Embryonic facial prominence (tissue), 1 donor: ENCODE results near the gene IPCEF1.

Experiments
- DNase-seq: peaks from one replicate; pipeline ENCODE4 v3.0.0-alpha.2; 2016; ENCODE audit errors: extremely low spot score

The IPCEF1 gene

GRCh38 chr6:154356690-154357089, at the start of gene IPCEF1:
TSS of gene IPCEF1 (minus strand) at chr6:154356803. CDS start at chr6:154265947, 90,856 bp downstream.
- DNase-seq = no peak

DNA sequence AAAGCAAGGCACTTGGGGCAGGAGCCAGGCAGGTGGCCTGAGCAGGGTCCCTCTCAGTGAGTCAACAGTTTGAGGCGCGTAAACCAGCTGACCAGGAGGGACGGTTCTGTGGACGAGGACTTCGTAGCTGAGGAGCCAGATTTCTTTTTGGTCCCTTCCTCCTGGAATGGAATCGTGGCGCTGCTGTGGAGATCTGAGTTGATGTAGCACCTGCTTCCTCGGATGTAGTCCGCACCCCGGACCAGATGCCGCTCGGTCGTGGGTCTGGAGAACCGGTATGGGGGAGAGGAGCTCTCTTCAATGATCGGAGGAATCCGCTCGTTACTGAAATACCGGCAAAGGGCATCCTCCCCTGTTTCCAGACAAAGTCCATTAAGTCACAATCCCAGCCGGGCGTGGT, 49.7 kb upstream of the IPCEF1 start:
- DNase-seq = no peak

DNA sequence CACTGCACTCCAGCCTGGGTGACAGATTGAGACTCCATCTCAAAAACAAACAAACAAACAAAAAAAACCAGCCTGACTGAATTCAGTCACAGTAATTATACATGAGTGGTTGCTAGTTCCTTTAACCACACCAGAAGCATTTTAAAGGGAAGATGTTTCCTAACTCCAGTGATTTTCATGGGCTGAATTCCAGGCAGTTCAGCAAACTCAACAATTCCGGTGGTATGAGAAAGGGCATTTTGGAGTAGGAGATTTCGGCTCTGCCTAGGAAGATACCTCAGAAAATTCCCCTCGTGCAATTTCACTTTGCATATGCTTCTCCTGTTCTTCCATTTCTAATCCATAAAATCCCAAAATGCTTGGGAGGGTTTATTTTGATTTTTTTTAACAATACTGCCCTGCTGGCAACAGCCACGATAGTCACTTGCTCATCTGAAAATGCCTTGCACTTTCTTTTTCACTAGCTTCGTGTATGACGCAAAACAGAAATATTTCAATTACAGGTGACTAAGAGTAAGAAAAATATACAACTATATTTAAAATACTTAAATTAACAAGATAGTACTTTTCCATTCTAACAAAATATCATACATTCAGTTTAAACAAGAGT, 48.3 kb upstream of the IPCEF1 start:
- DNase-seq = no peak

- no peak for DNase-seq
Observed at GRCh38 chr6:154403788-154404187, 47.2 kb upstream of the IPCEF1 start.

DNA sequence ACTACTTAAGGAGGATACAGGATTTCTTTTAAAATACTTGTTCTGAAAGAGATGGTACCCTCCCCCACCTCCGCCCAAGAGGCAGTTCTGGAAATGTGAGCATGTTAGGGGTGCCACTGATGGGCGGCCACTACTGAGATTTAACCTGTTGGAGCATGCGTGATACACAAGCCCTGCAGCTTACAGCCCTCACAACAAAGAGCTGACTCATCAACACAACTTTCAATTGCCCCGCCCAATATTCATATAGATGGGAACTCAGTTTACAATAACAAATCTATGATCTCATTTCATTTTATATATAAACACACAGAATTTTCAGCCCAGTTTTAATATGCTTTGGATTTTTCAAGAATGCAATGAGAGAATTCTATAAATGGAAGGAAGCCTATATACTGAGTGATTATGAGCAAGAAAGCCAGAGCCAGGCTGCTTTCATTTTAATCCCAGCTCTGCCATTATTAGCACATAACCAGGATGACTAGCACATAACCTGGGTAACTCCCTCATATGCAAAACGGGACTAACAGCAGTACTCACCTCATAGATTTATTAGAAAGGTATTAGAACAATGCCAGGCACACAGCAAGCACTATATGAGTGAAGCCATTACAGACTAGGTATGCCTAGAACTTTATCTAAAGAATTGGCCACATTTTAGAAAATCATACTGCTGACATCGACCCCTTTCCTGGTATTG, 45.6 kb upstream of the IPCEF1 start:
- DNase-seq = no peak

- no peak for DNase-seq
Observed at GRCh38 chr6:154399097-154399496, 42.5 kb upstream of the IPCEF1 start.

DNA sequence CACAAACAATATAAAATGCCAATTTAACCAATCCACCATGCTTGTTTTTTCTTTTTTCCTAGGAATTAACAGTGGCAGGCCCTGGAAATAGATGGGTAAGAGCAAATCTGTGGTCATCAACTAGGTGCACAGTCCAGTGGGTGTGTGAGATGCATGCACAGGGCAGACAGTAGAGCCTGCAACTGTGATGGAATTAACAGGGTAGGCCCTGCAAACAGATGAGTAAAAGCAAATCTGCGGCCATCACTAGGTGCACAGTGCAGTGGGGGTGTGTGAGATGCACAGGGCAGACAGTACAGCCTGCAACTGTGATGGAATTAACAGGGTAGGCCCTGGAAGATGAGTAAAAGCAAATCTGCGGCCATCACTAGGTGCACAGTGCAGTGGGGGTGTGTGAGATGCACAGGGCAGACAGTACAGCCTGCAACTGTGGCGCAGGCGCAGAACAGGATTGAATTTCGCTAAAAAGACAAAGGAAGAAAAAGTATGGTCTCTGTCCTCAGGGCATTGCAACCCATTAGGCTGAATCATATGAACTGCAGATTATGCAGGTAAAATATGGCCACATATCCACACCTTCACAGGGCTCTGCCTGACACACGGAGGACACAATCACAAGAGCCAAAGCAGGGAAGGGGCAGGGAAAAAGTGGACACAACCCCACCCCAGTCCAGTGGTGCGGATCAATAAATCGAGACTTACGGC, 41.0 kb upstream of the IPCEF1 start:
- DNase-seq = no peak

- no peak for DNase-seq
Observed at GRCh38 chr6:154395878-154396277, 39.3 kb upstream of the IPCEF1 start.

- no peak for DNase-seq
Observed at GRCh38 chr6:154395316-154395715, 38.7 kb upstream of the IPCEF1 start.

DNA sequence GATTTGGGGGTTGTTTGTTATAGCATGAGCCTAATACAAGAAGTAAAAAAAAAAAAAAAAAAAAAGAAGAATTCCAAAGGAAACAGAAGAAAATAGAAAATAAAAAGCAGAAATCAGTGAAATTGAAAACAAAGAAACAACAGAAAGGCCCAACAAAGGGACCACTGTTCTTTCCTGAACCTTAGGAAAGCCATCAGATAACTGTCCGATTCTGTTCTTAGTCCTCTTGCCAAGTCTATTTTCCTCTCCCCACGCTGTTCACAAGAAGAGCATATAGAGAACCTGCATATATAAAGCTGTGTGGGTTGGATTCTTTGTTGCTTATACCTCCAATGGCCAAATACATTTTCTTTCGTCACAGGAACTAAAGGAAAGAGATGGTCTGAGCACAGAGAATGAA, 38.0 kb upstream of the IPCEF1 start:
- no peak for DNase-seq

DNA sequence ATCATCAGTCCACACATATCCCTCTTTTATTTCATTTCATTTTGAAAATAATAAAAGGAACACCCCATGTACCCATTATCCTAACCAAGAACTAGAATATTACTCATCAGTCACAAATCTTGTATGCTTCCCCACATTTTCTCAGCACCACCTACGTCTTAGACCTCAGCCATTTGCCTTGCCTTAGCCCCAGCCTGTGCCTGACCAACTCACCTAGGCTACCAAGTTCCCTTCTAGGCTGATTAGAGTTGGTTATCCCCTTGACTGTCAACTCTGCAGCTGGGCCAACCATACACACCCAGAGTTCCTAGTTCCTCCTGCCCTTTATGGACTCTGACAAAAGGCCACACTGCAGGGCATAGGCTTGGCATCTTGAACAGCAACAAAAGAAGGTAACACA, 33.4 kb upstream of the IPCEF1 start:
- no peak for DNase-seq

DNA sequence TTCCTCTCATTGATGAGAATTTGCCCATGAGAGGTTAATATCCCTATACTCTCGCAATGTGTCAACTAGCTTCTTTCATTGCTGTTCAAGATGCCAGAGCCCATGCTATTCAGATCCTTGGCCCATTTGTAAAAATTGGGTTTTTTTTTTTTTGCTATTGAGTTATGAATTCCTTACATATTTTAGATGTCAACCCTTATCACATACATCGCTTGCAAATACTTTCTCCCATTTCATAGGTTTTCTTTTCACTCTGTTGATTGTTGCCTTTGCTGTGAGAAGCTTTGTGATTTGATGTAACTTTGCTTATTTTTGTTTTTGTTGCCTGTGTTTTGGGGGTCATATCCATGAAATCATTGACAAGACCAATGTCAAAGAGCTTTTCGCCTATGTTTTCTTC, 32.2 kb upstream of the IPCEF1 start:
- DNase-seq = no peak

DNA sequence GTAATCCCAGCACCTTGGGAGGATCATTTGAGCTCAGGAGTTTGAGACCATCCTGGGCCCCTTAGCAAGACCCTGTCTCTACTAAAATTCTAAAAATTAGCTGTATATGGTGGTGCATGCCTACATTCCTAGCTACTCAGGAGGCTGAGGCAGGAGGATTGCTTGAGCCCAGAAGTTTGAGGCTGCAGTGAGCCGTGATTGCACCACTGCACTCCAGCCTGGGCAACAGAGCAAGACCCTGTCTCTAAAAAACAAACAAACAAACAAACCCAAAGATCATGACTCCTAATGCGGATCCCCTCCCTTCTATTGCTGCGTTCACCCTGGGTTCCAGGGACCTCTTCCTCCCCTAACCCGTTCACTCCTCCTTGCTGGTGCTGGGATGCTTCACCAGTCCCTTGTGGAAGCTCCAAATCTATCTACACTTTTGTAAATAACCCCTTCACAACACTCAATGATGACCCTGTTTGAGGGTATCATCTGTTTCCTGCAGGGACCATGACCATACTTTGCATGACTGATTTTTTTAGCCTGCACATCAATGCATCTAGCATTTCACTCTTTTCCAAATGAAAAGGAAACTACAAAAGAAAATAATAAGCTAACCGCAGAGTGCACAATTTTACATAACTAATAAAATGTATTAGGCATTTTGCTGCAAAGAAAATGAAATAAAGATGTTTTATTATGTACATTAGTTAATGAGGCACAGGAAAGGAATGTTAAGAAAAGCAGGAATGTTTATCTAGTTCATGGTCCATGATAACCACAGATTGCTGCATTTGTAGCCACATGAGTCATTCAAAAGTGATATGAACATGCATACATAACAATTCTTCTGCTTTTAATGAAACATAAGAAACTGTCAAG, 30.5 kb upstream of the IPCEF1 start:
- no peak for DNase-seq

DNA sequence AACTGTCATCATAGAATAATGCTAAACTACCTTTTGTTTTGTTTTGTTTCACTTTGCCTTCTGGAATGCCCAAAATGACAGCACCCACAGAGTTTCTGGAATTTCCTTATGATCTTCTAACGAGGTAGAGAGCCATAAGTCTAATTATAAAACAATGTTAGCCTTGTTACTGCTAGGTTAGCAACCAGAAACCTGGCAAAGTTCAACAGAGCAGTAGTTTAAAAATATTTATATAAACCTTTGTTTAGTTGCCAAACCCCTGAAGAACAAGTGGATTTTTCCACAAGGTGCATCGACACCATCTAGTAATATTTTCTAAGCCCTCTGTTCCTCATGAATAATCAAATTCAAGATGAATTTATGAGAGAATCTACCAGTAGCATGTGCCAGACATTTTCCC, 27.6 kb upstream of the IPCEF1 start:
- DNase-seq = no peak

GRCh38 chr6:154383273-154383672, 26.7 kb upstream of the IPCEF1 start:
- no peak for DNase-seq

GRCh38 chr6:154382740-154383139, 26.1 kb upstream of the IPCEF1 start:
- DNase-seq = no peak

DNA sequence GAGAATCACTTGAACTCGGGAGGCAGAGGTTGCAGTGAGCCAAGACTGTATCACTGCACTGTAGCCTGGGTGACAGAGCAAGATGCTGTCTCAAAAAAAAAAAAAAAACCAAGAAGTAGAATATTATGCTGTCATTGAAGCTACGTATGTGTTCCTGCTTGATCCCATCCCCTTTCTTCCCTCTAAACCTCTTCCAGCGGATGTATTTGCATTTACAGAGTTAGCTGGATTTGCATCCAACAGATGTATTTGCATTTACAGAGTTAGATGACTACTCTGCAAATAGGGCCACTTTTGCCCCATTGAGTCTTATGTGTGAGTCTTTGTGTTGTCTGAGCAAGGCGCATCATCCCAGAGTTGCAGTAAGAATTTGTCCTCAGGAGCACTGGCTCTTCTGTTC, 24.9 kb upstream of the IPCEF1 start:
- no peak for DNase-seq

DNA sequence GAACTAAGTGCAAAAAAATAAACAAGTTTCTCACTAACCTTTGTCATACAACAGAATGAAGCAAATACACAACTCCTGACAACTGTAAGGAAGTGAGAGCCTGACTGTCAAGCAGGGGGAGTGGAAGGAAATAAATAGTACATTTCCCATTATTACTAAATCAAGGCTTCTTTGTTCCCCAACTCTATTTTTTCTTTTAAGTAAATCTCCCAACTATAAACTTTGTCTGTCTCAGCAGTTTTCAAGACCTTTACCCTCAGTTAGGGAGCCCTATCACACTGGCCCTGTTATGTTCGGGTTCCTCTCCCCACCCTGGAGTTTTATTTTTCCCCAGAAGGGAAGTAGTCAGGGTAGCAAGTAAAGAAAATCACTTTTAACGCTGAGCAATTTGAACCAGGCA, 24.1 kb upstream of the IPCEF1 start:
- DNase-seq = no peak

- no peak for DNase-seq
Observed at GRCh38 chr6:154379585-154379984, 23.0 kb upstream of the IPCEF1 start.

DNA sequence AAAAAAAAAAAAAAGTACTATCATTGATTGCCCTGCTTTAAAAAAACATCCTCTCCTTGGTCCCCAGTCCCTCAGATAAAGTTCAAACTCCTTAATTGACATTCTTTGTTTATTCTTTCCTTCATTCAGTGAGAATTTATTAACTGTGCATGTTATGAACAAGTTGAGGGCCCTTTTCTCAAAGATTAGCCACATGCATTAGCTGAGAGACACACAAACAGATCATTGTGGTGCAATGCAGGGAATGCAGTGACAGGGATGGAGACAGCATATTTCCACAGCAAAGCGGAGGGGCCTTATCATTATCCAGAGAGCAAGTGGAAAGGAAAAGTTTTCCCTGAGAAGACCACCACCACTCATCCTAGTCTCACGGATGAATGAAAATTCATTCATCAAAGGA, 21.9 kb upstream of the IPCEF1 start:
- DNase-seq = no peak

- no peak for DNase-seq
Observed at GRCh38 chr6:154377726-154378125, 21.1 kb upstream of the IPCEF1 start.

- no peak for DNase-seq
Observed at GRCh38 chr6:154373971-154374370, 17.4 kb upstream of the IPCEF1 start.
